Measurements from ENCODE around the gene HOXD8.

- TF ChIP-seq EZH2phosphoT487 (IDR thresholded peaks at IDR 0.05; ENCODE audit: insufficient read depth, low read depth) (no peak), EZH2 (IDR thresholded peaks at IDR 0.05; ENCODE audit: insufficient read depth, poor library complexity, severe bottlenecking) (no peak)
Observed at GRCh38 chr2:176162911-176163671, 33.6 kb downstream of the HOXD8 start.
